Neural cell (in vitro differentiated cells): ENCODE data around the gene GPR26. TPM values are rescaled to one million over a fixed set of nuclear protein-coding genes. Genes with fewer than 3 reads are reported as not detected.

Experiments used
- H2AFZ ChIP-seq: fragments of 200-600, 300-800 bp; sonication (generic), shearing (Covaris generic); 2 replicates; pipeline ENCODE4 v1.6.0; 2014; ENCODE audit warnings: low read depth, mild to moderate bottlenecking, antibody characterized with exemption, low read length, moderate library complexity
- H3F3A ChIP-seq: fragments of 200-600 bp; shearing (Covaris generic); 2 replicates; pipeline ENCODE4 v1.6.1; 2016; ENCODE audit warnings: mild to moderate bottlenecking, moderate library complexity, mixed read lengths, antibody characterized with exemption, low read length; ENCODE audit not compliant: insufficient read depth, poor library complexity, severe bottlenecking
- H3K27ac ChIP-seq: fragments of 200-600, 300-800 bp; sonication (generic), shearing (Covaris generic); 2 replicates; pipeline ENCODE4 v1.5.1; 2014; ENCODE audit warnings: mild to moderate bottlenecking, low read length, moderate library complexity
- H3K27me3 ChIP-seq: fragments of 300-800, 200-600 bp; sonication (generic), shearing (Covaris generic); 2 replicates; pipeline ENCODE4 v1.6.0; 2014; ENCODE audit warnings: mild to moderate bottlenecking, low read depth, low read length, moderate library complexity; ENCODE audit not compliant: insufficient read depth
- H3K36me3 ChIP-seq: fragments of 300-800, 200-600 bp; sonication (generic), shearing (Covaris generic); 2 replicates; pipeline ENCODE4 v1.5.1; 2014; ENCODE audit warnings: mild to moderate bottlenecking, antibody characterized with exemption, low read length, moderate library complexity; ENCODE audit not compliant: insufficient read depth
- H3K4me2 ChIP-seq: fragments of 300-800, 200-600 bp; sonication (generic), shearing (Covaris generic); 2 replicates; pipeline ENCODE4 v1.6.0; 2014; ENCODE audit warnings: mild to moderate bottlenecking, low read length
- H3K4me3 ChIP-seq: fragments of 300-800, 200-600 bp; sonication (generic), shearing (Covaris generic); 2 replicates; pipeline ENCODE4 v1.5.1; 2014; ENCODE audit warnings: mild to moderate bottlenecking, low read length, moderate library complexity
- H3K79me2 ChIP-seq: fragments of 200-600 bp; shearing (Covaris generic); replicated peaks from 2 replicates; pipeline ENCODE4 v1.6.0; 2014; ENCODE audit warnings: mild to moderate bottlenecking, low read length, moderate library complexity; ENCODE audit not compliant: insufficient read depth
- H3K9ac ChIP-seq: fragments of 300-800, 200-600 bp; sonication (generic), shearing (Covaris generic); 2 replicates; pipeline ENCODE4 v1.6.1; 2016; ENCODE audit warnings: mild to moderate bottlenecking, low read length, mixed read lengths
- H3K9me2 ChIP-seq: fragments of 200-600 bp; shearing (Covaris generic); 2 replicates; pipeline ENCODE4 v1.6.1; 2016; ENCODE audit warnings: mild to moderate bottlenecking, low read length, mixed read lengths; ENCODE audit not compliant: insufficient read depth
- H3K9me3 ChIP-seq: fragments of 200-600, 300-800 bp; sonication (generic), shearing (Covaris generic); 2 replicates; pipeline ENCODE4 v1.6.1; 2016; ENCODE audit warnings: mild to moderate bottlenecking, mixed run types, low read length, moderate library complexity, mixed read lengths
- H4K20me1 ChIP-seq: fragments of 200-600 bp; shearing (Covaris generic); 2 replicates; pipeline ENCODE4 v1.6.1; 2016; ENCODE audit warnings: mild to moderate bottlenecking, mixed run types; ENCODE audit not compliant: insufficient read depth
- CTCF ChIP-seq: fragments of 450-650 bp; IDR thresholded peaks from 2 replicates; pipeline ENCODE4 v1.5.1; 2014; ENCODE audit warnings: antibody characterized with exemption, mild to moderate bottlenecking, moderate library complexity; ENCODE audit not compliant: poor library complexity, severe bottlenecking
- EP300 ChIP-seq: fragments of 450-650 bp; conservative IDR thresholded peaks from 2 replicates; pipeline ENCODE4 v1.6.1; 2014; ENCODE audit warnings: antibody characterized with exemption, mild to moderate bottlenecking, moderate library complexity; ENCODE audit not compliant: poor library complexity, severe bottlenecking
- EZH2 ChIP-seq: fragments of 200-600, 300-800 bp; shearing (Covaris generic), sonication (generic); IDR thresholded peaks from 2 replicates; pipeline ENCODE4 v1.6.1; 2014; ENCODE audit warnings: antibody characterized with exemption, low read length, borderline replicate concordance, mild to moderate bottlenecking; ENCODE audit not compliant: insufficient read depth, poor library complexity, severe bottlenecking
- MXI1 ChIP-seq: fragments of 450-650 bp; conservative IDR thresholded peaks from 2 replicates; pipeline ENCODE4 v1.6.1; 2014; ENCODE audit warnings: antibody characterized with exemption, mild to moderate bottlenecking; ENCODE audit not compliant: poor library complexity, severe bottlenecking
- POLR2AphosphoS5 ChIP-seq: IDR thresholded peaks from 2 replicates; pipeline ENCODE4 v1.6.1; 2012
- RAD21 ChIP-seq: fragments of 450-650 bp; conservative IDR thresholded peaks from 2 replicates; pipeline ENCODE4 v1.6.1; 2014; ENCODE audit warnings: antibody characterized with exemption, mild to moderate bottlenecking, moderate library complexity
- REST ChIP-seq: IDR thresholded peaks from 2 replicates; pipeline ENCODE4 v1.6.1; 2012; ENCODE audit warnings: borderline replicate concordance
- SMC3 ChIP-seq: fragments of 450-650 bp; conservative IDR thresholded peaks from 2 replicates; pipeline ENCODE4 v1.6.1; 2014; ENCODE audit warnings: antibody characterized with exemption, mild to moderate bottlenecking, moderate library complexity; ENCODE audit not compliant: poor library complexity
- TAF1 ChIP-seq: IDR thresholded peaks from 2 replicates; pipeline ENCODE4 v1.6.1; 2012; ENCODE audit warnings: low read depth
- polyA plus RNA-seq: library from polyadenylated mRNA; depleted of rRNA; stranded (reverse); fragments of >200 nt; gene quantifications from 2 replicates; pipeline ENCODE4 v1.2.3, GENCODE V29; 2014

GPR26 gene
- polyA plus RNA-seq, 1 donor from 2014 or later: 8.1 TPM

- Histone ChIP-seq H3K9me3 (no peaks in the 10 kb centered on the region), H2AFZ (no peak overlapping the region), H3K9ac (peak overlapping the region; percentile 50), H3K27me3 (no peaks in the 10 kb centered on the region), H3K79me2 (no peaks in the 10 kb centered on the region), H3K9me2 (no peaks in the 10 kb centered on the region), H3K27ac (peak overlapping the region; percentile 89), H4K20me1 (no peaks in the 10 kb centered on the region), H3K4me3 (peak overlapping the region; percentile 45), H3F3A (no peaks in the 10 kb centered on the region), H3K4me2 (no peak overlapping the region), H3K36me3 (no peaks in the 10 kb centered on the region)
- TF ChIP-seq RAD21: peak; percentile 30
- TF ChIP-seq SMC3: peak; percentile 30
- TF ChIP-seq EZH2: no peak
- TF ChIP-seq MXI1: peak; percentile 14
- peak; percentile 85 for TF ChIP-seq POLR2AphosphoS5
- peak; percentile 93 for TF ChIP-seq EP300
- TF ChIP-seq TAF1: no peak
- TF ChIP-seq CTCF: no peak
- TF ChIP-seq REST: peak; percentile 99
Observed at GRCh38 chr10:123681285-123681684, 15.1 kb downstream of the GPR26 start.

- no peaks in the 10 kb centered on the region for H4K20me1 ChIP-seq
- H3K4me3 ChIP-seq: peak overlapping the region; percentile 45
- no peak for TF ChIP-seq TAF1
- TF ChIP-seq REST: peak; percentile 92
- TF ChIP-seq EP300: peak; percentile 88
- peak; percentile 73 for TF ChIP-seq POLR2AphosphoS5
- no peak for TF ChIP-seq SMC3
- peak; percentile 37 for TF ChIP-seq MXI1
- TF ChIP-seq RAD21: peak; percentile 29
- TF ChIP-seq CTCF: no peak
- TF ChIP-seq EZH2: no peak
- peak overlapping the region; percentile 43 for H3K4me2 ChIP-seq
- peak overlapping the region; percentile 89 for H3K27ac ChIP-seq
- no peaks in the 10 kb centered on the region for H3K9me3 ChIP-seq
- no peaks in the 10 kb centered on the region for H3K9me2 ChIP-seq
- H3F3A ChIP-seq: no peaks in the 10 kb centered on the region
- no peaks in the 10 kb centered on the region for H3K27me3 ChIP-seq
- H3K79me2 ChIP-seq: no peaks in the 10 kb centered on the region
- no peak overlapping the region for H2AFZ ChIP-seq
- H3K36me3 ChIP-seq: no peaks in the 10 kb centered on the region
- H3K9ac ChIP-seq: peak overlapping the region; percentile 50
Observed at GRCh38 chr10:123682477-123682876, 16.3 kb downstream of the GPR26 start.
